ENCODE results near the gene DGKG. TPM values are rescaled to one million over a fixed set of nuclear protein-coding genes. Genes with fewer than 3 reads are reported as not detected.

DGKG gene
- polyA plus RNA-seq, 1 donor (not counting 4 experiments of a cell fraction or from before 2014, with no cell fraction given): 0.22 TPM

GRCh38 chr3:186225603-186226002 is 136.4 kb downstream of the DGKG start:
- H3K4me3 ChIP-seq (ENCODE audit: control insufficient read depth in 2 of 3, extremely low read depth in 1 of 3, insufficient read depth in 2 of 3, low read depth in 1 of 3, low read length in 3 of 3): no peak overlapping the region
- DNase-seq (ENCODE audit: low read depth, low spot score) (no peak), FAIRE-seq (no peak)
- no peak overlapping the region for H3K27ac ChIP-seq (ENCODE audit: control insufficient read depth, insufficient read depth, low read length)
- H4K20me1 ChIP-seq (ENCODE audit: control insufficient read depth, extremely low read depth, insufficient read depth, low read length): no peaks in the 10 kb centered on the region
- no peaks in the 10 kb centered on the region for H3K79me2 ChIP-seq (ENCODE audit: control insufficient read depth, insufficient read depth, low read length)
- TF ChIP-seq CTCF (optimal IDR thresholded peaks at IDR 0.05 in 1 of 3, IDR thresholded peaks at IDR 0.05 in 1 of 3, conservative IDR thresholded peaks at IDR 0.05 in 1 of 3; ENCODE audit: extremely low read depth in 1 of 3, insufficient read depth in 2 of 3, low read length in 3 of 3) (no peak), EZH2 (IDR thresholded peaks at IDR 0.05; ENCODE audit: low read length) (no peak)
- H3K4me2 ChIP-seq (ENCODE audit: control insufficient read depth, extremely low read depth, insufficient read depth, low read depth, low read length): no peak overlapping the region
- H3K9me1 ChIP-seq (ENCODE audit: control insufficient read depth, extremely low read depth, insufficient read depth, low read length): no peaks in the 10 kb centered on the region
- no peaks in the 10 kb centered on the region for H3K36me3 ChIP-seq (ENCODE audit: control insufficient read depth in 2 of 2, extremely low read depth in 1 of 2, insufficient read depth in 2 of 2, low read length in 2 of 2)
- H3K9ac ChIP-seq (ENCODE audit: control insufficient read depth, extremely low read depth, insufficient read depth, low read length): no peak overlapping the region
- H2AFZ ChIP-seq (ENCODE audit: control insufficient read depth, low read length): no peak overlapping the region
- dilution Hi-C loops (cut with MboI; ENCODE audit: extremely low pct_ligation_motif_present, low sequenced_read_pairs): no loop called here
- H3K9me3 ChIP-seq (ENCODE audit: control insufficient read depth, low read depth, low read length): no peaks in the 10 kb centered on the region
- peaks cover 14% of the 10 kb centered on the region for H3K27me3 ChIP-seq (ENCODE audit: control insufficient read depth, extremely low read depth, insufficient read depth, low read length)
- H3K4me1 ChIP-seq (ENCODE audit: control insufficient read depth, extremely low read depth, insufficient read depth, low read length): peaks cover 4% of the 10 kb centered on the region

GRCh38 chr3:186224041-186224610 is 137.9 kb downstream of the DGKG start:
- Histone ChIP-seq H4K20me1 (ENCODE audit: control insufficient read depth, extremely low read depth, insufficient read depth, low read length) (no peaks in the 10 kb centered on the region), H3K9me3 (ENCODE audit: control insufficient read depth, low read depth, low read length) (no peaks in the 10 kb centered on the region), H3K9ac (ENCODE audit: control insufficient read depth, extremely low read depth, insufficient read depth, low read length) (no peak overlapping the region), H2AFZ (ENCODE audit: control insufficient read depth, low read length) (no peak overlapping the region), H3K4me3 (ENCODE audit: control insufficient read depth in 2 of 3, extremely low read depth in 1 of 3, insufficient read depth in 2 of 3, low read depth in 1 of 3, low read length in 3 of 3) (no peak overlapping the region), H3K27me3 (ENCODE audit: control insufficient read depth, extremely low read depth, insufficient read depth, low read length) (peaks cover 14% of the 10 kb centered on the region), H3K9me1 (ENCODE audit: control insufficient read depth, extremely low read depth, insufficient read depth, low read length) (no peaks in the 10 kb centered on the region), H3K79me2 (ENCODE audit: control insufficient read depth, insufficient read depth, low read length) (no peaks in the 10 kb centered on the region), H3K27ac (ENCODE audit: control insufficient read depth, insufficient read depth, low read length) (no peak overlapping the region), H3K36me3 (ENCODE audit: control insufficient read depth in 2 of 2, extremely low read depth in 1 of 2, insufficient read depth in 2 of 2, low read length in 2 of 2) (no peaks in the 10 kb centered on the region), H3K4me1 (ENCODE audit: control insufficient read depth, extremely low read depth, insufficient read depth, low read length) (peaks cover 10% of the 10 kb centered on the region), H3K4me2 (ENCODE audit: control insufficient read depth, extremely low read depth, insufficient read depth, low read depth, low read length) (no peak overlapping the region)
- TF ChIP-seq EZH2 (IDR thresholded peaks at IDR 0.05; ENCODE audit: low read length) (no peak), CTCF (optimal IDR thresholded peaks at IDR 0.05 in 1 of 3, IDR thresholded peaks at IDR 0.05 in 1 of 3, conservative IDR thresholded peaks at IDR 0.05 in 1 of 3; ENCODE audit: extremely low read depth in 1 of 3, insufficient read depth in 2 of 3, low read length in 3 of 3) (no peak)
- no peak for DNase-seq (ENCODE audit: low read depth, low spot score)
- FAIRE-seq: no peak
- dilution Hi-C loops (cut with MboI; ENCODE audit: extremely low pct_ligation_motif_present, low sequenced_read_pairs): no loop called here

All from keratinocyte (primary cell).